Right lobe of liver (tissue), 4 donors: Measurements from ENCODE around the gene DNAJC5.

Experiments used
- CTCF ChIP-seq, 4 donors: fragments of 200-600 bp in 3 of 4; fragments of 450-650 bp in 1 of 4; IDR thresholded peaks; one replicate each; pipeline versions ENCODE4 v1.5.1 to v1.8.0; 2016 to 2022; ENCODE audit warnings: antibody characterized with exemption in 4 of 4, mild to moderate bottlenecking in 2 of 4
- POLR2A ChIP-seq: fragments of 450-650 bp; IDR thresholded peaks from one replicate; pipeline ENCODE4 v1.6.1; 2017; ENCODE audit warnings: antibody characterized with exemption, mild to moderate bottlenecking
- donor health status: DM: no; HTN: no; CAD: no.
- donor health status: DM: no; HTN: no; CAD: no.
- donor health status: DM: no; HTN: yes; CAD: no.

GRCh38 chr20:63972312-63973159 lies 77.6 kb downstream of the DNAJC5 start:
- TF ChIP-seq POLR2A = no peak
- TF ChIP-seq CTCF (IDR thresholded peaks at IDR 0.05) = no peak
